Measurements from ENCODE around the gene MFN2. TPM values are rescaled to one million over a fixed set of nuclear protein-coding genes. Genes with fewer than 3 reads are reported as not detected.

The MFN2 gene
- polyA plus RNA-seq, 1 of the 3 experiments (the other 2 are of a cell fraction): 43.2 TPM

DNA sequence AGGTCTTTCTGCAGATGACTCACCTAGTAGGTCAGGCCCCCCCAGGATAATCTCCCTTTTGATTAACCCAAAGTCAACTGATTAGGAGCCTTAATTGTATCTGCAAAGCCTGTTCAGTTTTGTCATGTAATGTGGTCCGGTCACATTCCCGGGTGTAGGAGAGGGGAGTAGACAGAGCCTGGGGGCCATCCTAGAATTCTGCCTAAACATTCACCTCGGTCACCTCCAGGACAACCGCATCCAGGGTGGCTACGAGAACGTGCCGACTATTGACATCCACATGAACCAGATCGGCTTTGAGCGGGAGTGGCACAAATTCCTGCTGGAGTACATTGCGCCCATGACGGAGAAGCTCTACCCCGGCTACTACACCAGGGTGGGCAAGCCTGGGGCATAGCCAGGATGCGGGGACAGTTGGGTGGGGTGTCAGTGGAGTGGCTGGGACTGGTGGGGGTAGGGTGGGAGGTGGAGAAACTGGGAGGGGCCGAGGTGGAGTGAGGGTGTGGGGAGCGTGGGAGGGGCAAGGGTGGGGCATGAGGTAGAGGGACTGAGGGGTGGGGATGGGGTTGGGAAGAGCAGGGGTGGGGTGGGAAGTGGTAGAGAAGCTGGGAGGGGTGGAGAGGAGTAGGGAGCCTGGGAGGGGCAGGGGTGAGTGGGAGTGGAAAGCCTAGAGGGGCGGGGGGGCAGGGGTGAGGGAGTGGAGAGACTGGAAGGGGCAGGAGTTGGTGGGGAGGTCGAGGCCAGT lies 9.6 kb upstream of the MFN2 start:
- Histone ChIP-seq H3K9me3 (no peaks in the 10 kb centered on the region), H3K36me3 (replicated peaks in 1 of 2; ENCODE audit: control insufficient read depth in 1 of 2, insufficient read depth in 2 of 2, low read length in 1 of 2) (peaks cover 12% of the 10 kb centered on the region in 2 experiments), H3K27ac (ENCODE audit: low read depth in 2 of 2, low read length in 1 of 2) (no peak overlapping the region), H2AFZ (ENCODE audit: low read depth) (no peak overlapping the region), H3K4me2 (no peak overlapping the region), H3F3A (replicated peaks; ENCODE audit: insufficient read depth) (no peaks in the 10 kb centered on the region), H3K9me2 (no peaks in the 10 kb centered on the region), H3K9ac (no peak overlapping the region), H3K4me1 (ENCODE audit: control insufficient read depth in 1 of 2, insufficient read depth in 2 of 2, low read depth in 1 of 2, low read length in 1 of 2) (no peaks in the 10 kb centered on the region), H3K27me3 (ENCODE audit: insufficient read depth) (no peaks in the 10 kb centered on the region), H4K20me1 (ENCODE audit: insufficient read depth) (no peaks in the 10 kb centered on the region), H3K4me3 (ENCODE audit: low read depth in 2 of 2, low read length in 1 of 2) (no peak overlapping the region), H3K79me2 (ENCODE audit: insufficient read depth) (no peaks in the 10 kb centered on the region)
- TF ChIP-seq POLR2AphosphoS5 (IDR thresholded peaks at IDR 0.05; ENCODE audit: low read depth, low read length) (no peak), GATA2 (CRISPR knock-in tag; IDR thresholded peaks at IDR 0.05) (no peak), GABPA (IDR thresholded peaks at IDR 0.05; ENCODE audit: low read depth) (no peak), NRF1 (IDR thresholded peaks at IDR 0.05; ENCODE audit: low read depth, low read length) (no peak), RFX5 (IDR thresholded peaks at IDR 0.05; ENCODE audit: low read length) (no peak), TCF12 (IDR thresholded peaks at IDR 0.05) (no peak), JUND (IDR thresholded peaks at IDR 0.05) (no peak), FOSL2 (IDR thresholded peaks at IDR 0.05; ENCODE audit: borderline replicate concordance, low read depth) (no peak), EP300 (IDR thresholded peaks at IDR 0.05; ENCODE audit: borderline replicate concordance in 1 of 2, low read depth in 1 of 2, low read length in 1 of 2) (no peak), TAF1 (IDR thresholded peaks at IDR 0.05; ENCODE audit: borderline replicate concordance, low read depth, low read length) (no peak), RAD21 (IDR thresholded peaks at IDR 0.05; ENCODE audit: low read length) (no peak), EZH2phosphoT487 (IDR thresholded peaks at IDR 0.05; ENCODE audit: borderline replicate concordance, low read depth) (no peak), MEF2A (IDR thresholded peaks at IDR 0.05; ENCODE audit: borderline replicate concordance, low read depth) (no peak), RXRA (IDR thresholded peaks at IDR 0.05; ENCODE audit: borderline replicate concordance, low read depth) (no peak), NFIC (IDR thresholded peaks at IDR 0.05; ENCODE audit: borderline replicate concordance) (no peak), SIN3A (IDR thresholded peaks at IDR 0.05; ENCODE audit: borderline replicate concordance, low read depth, low read length) (no peak)
- TF ChIP-seq, protein P1, sequence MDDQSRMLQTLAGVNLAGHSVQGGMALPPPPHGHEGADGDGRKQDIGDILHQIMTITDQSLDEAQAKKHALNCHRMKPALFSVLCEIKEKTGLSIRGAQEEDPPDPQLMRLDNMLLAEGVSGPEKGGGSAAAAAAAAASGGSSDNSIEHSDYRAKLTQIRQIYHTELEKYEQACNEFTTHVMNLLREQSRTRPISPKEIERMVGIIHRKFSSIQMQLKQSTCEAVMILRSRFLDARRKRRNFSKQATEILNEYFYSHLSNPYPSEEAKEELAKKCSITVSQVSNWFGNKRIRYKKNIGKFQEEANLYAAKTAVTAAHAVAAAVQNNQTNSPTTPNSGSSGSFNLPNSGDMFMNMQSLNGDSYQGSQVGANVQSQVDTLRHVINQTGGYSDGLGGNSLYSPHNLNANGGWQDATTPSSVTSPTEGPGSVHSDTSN (IDR thresholded peaks at IDR 0.05): no peak
- TF ChIP-seq, protein P2, sequence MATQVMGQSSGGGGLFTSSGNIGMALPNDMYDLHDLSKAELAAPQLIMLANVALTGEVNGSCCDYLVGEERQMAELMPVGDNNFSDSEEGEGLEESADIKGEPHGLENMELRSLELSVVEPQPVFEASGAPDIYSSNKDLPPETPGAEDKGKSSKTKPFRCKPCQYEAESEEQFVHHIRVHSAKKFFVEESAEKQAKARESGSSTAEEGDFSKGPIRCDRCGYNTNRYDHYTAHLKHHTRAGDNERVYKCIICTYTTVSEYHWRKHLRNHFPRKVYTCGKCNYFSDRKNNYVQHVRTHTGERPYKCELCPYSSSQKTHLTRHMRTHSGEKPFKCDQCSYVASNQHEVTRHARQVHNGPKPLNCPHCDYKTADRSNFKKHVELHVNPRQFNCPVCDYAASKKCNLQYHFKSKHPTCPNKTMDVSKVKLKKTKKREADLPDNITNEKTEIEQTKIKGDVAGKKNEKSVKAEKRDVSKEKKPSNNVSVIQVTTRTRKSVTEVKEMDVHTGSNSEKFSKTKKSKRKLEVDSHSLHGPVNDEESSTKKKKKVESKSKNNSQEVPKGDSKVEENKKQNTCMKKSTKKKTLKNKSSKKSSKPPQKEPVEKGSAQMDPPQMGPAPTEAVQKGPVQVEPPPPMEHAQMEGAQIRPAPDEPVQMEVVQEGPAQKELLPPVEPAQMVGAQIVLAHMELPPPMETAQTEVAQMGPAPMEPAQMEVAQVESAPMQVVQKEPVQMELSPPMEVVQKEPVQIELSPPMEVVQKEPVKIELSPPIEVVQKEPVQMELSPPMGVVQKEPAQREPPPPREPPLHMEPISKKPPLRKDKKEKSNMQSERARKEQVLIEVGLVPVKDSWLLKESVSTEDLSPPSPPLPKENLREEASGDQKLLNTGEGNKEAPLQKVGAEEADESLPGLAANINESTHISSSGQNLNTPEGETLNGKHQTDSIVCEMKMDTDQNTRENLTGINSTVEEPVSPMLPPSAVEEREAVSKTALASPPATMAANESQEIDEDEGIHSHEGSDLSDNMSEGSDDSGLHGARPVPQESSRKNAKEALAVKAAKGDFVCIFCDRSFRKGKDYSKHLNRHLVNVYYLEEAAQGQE (IDR thresholded peaks at IDR 0.05; ENCODE audit: low read depth, low read length): no peak
- TF ChIP-seq, protein P3, sequence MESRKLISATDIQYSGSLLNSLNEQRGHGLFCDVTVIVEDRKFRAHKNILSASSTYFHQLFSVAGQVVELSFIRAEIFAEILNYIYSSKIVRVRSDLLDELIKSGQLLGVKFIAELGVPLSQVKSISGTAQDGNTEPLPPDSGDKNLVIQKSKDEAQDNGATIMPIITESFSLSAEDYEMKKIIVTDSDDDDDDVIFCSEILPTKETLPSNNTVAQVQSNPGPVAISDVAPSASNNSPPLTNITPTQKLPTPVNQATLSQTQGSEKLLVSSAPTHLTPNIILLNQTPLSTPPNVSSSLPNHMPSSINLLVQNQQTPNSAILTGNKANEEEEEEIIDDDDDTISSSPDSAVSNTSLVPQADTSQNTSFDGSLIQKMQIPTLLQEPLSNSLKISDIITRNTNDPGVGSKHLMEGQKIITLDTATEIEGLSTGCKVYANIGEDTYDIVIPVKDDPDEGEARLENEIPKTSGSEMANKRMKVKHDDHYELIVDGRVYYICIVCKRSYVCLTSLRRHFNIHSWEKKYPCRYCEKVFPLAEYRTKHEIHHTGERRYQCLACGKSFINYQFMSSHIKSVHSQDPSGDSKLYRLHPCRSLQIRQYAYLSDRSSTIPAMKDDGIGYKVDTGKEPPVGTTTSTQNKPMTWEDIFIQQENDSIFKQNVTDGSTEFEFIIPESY (IDR thresholded peaks at IDR 0.05; ENCODE audit: borderline replicate concordance, low read depth): no peak
- TF ChIP-seq, protein P4, sequence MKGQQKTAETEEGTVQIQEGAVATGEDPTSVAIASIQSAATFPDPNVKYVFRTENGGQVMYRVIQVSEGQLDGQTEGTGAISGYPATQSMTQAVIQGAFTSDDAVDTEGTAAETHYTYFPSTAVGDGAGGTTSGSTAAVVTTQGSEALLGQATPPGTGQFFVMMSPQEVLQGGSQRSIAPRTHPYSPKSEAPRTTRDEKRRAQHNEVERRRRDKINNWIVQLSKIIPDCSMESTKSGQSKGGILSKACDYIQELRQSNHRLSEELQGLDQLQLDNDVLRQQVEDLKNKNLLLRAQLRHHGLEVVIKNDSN (IDR thresholded peaks at IDR 0.05; ENCODE audit: borderline replicate concordance, low read depth): no peak
- POLR2A ChIA-PET: no interaction called here
- CTCF ChIA-PET: no interaction called here
- 94% methylated on average over 17 of the region's 17 CpGs for WGBS (ENCODE audit: low lambda C conversion rate)
- no peak for DNase-seq

Measured in SK-N-SH (cell line).